Esophagus muscularis mucosa (tissue), 4 donors: Measurements from ENCODE around the gene TLR8. TPM values are rescaled to one million over a fixed set of nuclear protein-coding genes. Genes with fewer than 3 reads are reported as not detected.

ENCODE experiments used
- DNase-seq: peaks from one replicate; pipeline ENCODE4 v3.0.0-alpha.2; 2017; ENCODE audit errors: extremely low spot score
- H3K27ac ChIP-seq, 4 donors: fragments of 200-600 bp; sonication (generic); replicated peaks in 1 of 4; 1 replicate in 3 of 4; 2 replicates in 1 of 4; pipeline ENCODE4 v1.5.1; 2016 to 2019; ENCODE audit warnings: mild to moderate bottlenecking in 1 of 4
- H3K27me3 ChIP-seq, 4 donors: fragments of 200-600 bp; sonication (generic); one replicate each; pipeline versions ENCODE4 v1.5.1 to v1.6.0; 2016 to 2019
- H3K36me3 ChIP-seq, 4 donors: fragments of 200-600 bp; sonication (generic); one replicate each; pipeline ENCODE4 v1.5.1; 2016 to 2019
- H3K4me1 ChIP-seq, 4 donors: fragments of 200-600 bp; sonication (generic); one replicate each; pipeline ENCODE4 v1.5.1; 2016 to 2019
- H3K4me3 ChIP-seq, 4 donors: fragments of 200-600 bp; sonication (generic); 1 replicate in 2 of 4; 2 replicates in 2 of 4; pipeline ENCODE4 v1.5.1; 2016 to 2019; ENCODE audit warnings: mild to moderate bottlenecking in 4 of 4, moderate library complexity in 1 of 4
- H3K9me3 ChIP-seq, 4 donors: fragments of 200-600 bp; sonication (generic); 1 replicate in 3 of 4; 2 replicates in 1 of 4; pipeline ENCODE4 v1.5.1; 2016 to 2019
- EP300 ChIP-seq: sonication (generic); formaldehyde crosslinking; IDR thresholded peaks from one replicate; pipeline ENCODE4 v1.6.1; 2017; ENCODE audit warnings: antibody characterized with exemption
- POLR2A ChIP-seq: fragments of 450-650 bp; IDR thresholded peaks from one replicate; pipeline ENCODE4 v1.6.1; 2017; ENCODE audit warnings: antibody characterized with exemption, moderate library complexity, mild to moderate bottlenecking, low read depth
- POLR2AphosphoS5 ChIP-seq, 2 donors: sonication (generic); formaldehyde crosslinking; IDR thresholded peaks; one replicate each; pipeline ENCODE4 v1.6.1; 2017; ENCODE audit warnings: antibody characterized with exemption in 2 of 2
- whole genome bisulfite sequencing: methylation state at CpG from one replicate; pipeline ENCODE4 v1.1.5; 2018; 5-methylcytosine and 5-hydroxymethylcytosine counted together
- intact Hi-C: fragments of 100-400 bp; cut with DNase I; formaldehyde crosslinking; loops from one replicate; pipeline ENCODE4 v1.15.1; 2023
- total RNA-seq, 4 donors: library from RNA; depleted of rRNA; stranded (reverse); fragments of >200 nt; gene quantifications; one replicate each; pipeline versions ENCODE4 v1.1.0 to v1.2.1, GENCODE V29; 2016
- TF ChIP-seq, protein P1 (sequence below), 3 experiments: fragments of 200-600 bp in 2 of 3; fragments of 450-650 bp in 1 of 3; sonication (generic) in 2 of 3; IDR thresholded peaks; one replicate each; pipeline ENCODE4 v1.5.1; 2017 to 2019; ENCODE audit warnings: antibody characterized with exemption in 3 of 3, mild to moderate bottlenecking in 2 of 3, moderate library complexity in 1 of 3

TLR8 gene
- total RNA-seq, 4 donors from 2014 or later: 0.34 to 4.3 (median 1.8) TPM

DNA sequence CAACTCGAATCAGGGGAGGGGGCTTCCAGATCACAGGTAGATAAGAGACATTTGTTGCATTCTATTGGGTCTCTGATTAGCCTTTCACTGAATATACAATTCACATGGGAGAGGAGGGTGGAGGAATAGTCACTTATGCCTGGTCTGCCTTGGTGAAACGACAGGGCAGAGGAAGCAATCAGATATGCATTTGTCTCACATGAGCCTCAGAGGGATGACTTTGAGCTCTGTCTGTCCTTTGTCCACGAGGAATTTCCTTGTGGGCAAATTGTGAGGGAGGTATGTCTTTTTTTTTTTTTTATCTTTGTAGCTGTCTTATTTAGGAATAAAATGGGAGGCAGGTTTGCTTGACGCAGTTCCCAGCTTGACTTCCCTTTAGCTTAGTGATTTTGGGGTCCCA is 40.0 kb downstream of the TLR8 start:
- no peak for DNase-seq
- peak overlapping the region in 1 of 4 donors; percentile 15 for H3K27ac ChIP-seq
- intact Hi-C loops: loop anchor here (10.0 kb wide), 1 partner anchor 698 kb away; no protein-coding TSS in a partner anchor
- H3K27me3 ChIP-seq: no peaks in the 10 kb centered on the region
- H3K9me3 ChIP-seq: no peaks in the 10 kb centered on the region
- no peaks in the 10 kb centered on the region for H3K36me3 ChIP-seq
- TF ChIP-seq, protein P1, sequence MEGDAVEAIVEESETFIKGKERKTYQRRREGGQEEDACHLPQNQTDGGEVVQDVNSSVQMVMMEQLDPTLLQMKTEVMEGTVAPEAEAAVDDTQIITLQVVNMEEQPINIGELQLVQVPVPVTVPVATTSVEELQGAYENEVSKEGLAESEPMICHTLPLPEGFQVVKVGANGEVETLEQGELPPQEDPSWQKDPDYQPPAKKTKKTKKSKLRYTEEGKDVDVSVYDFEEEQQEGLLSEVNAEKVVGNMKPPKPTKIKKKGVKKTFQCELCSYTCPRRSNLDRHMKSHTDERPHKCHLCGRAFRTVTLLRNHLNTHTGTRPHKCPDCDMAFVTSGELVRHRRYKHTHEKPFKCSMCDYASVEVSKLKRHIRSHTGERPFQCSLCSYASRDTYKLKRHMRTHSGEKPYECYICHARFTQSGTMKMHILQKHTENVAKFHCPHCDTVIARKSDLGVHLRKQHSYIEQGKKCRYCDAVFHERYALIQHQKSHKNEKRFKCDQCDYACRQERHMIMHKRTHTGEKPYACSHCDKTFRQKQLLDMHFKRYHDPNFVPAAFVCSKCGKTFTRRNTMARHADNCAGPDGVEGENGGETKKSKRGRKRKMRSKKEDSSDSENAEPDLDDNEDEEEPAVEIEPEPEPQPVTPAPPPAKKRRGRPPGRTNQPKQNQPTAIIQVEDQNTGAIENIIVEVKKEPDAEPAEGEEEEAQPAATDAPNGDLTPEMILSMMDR (IDR thresholded peaks at IDR 0.05): no peak
- TF ChIP-seq POLR2A (no peak), POLR2AphosphoS5 (IDR thresholded peaks at IDR 0.05) (no peak), EP300 (no peak)
- H3K4me3 ChIP-seq: no peak overlapping the region
- 59% methylated on average over 4 of the region's 4 CpGs for WGBS
- peaks cover 14 to 31% (median 17%) of the 10 kb centered on the region in 4 donors for H3K4me1 ChIP-seq

DNA sequence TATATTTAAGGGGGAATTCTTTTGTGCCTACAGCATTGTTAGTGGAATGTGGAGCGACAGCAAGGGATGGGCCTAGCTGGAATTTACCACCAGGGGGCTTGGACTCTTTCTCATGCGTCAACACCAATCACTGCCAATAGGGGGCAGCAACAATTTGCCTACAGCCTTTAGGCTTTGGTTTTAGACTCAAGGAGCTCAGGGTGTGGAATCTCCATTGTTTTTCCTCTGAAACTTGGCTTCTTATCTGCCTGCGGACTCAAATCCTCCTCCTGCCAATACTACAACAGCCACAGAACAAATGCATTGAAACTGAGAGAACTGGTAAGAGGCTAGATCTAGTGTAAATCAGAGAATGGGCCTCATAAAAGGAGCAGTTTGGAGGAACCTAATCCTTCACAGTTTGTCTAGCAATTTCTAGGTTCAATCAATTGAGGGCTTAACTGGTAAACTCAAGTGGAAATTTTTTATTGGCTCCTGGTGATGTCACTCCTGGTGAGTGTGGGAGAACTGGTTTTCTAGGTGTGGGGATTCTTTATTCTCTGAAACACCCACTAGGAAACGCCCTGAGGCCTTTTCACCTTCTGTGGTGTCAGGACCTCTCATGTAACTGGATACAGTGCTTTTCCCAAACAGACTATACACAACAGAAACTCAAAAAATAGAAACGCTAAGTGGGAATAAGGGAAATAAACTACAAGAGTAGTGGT is 40.6 kb downstream of the TLR8 start:
- peak overlapping the region in 3 of 4 donors; percentile 15 to 44 (median 40) for H3K27ac ChIP-seq
- 31% methylated on average over 5 of the region's 5 CpGs for WGBS
- DNase-seq: no peak
- intact Hi-C loops: loop anchor here (10.0 kb wide), 1 partner anchor 698 kb away; no protein-coding TSS in a partner anchor
- TF ChIP-seq, protein P1 (IDR thresholded peaks at IDR 0.05): peak; percentile 66 to 76 (median 72)
- TF ChIP-seq POLR2AphosphoS5 (IDR thresholded peaks at IDR 0.05): peak in 1 of 2 donors; percentile 26
- no peak for TF ChIP-seq EP300
- no peak for TF ChIP-seq POLR2A
- no peak overlapping the region for H3K4me3 ChIP-seq
- no peaks in the 10 kb centered on the region for H3K36me3 ChIP-seq
- H3K9me3 ChIP-seq: no peaks in the 10 kb centered on the region
- H3K27me3 ChIP-seq: no peaks in the 10 kb centered on the region
- H3K4me1 ChIP-seq: peaks cover 14 to 31% (median 17%) of the 10 kb centered on the region in 4 donors

DNA sequence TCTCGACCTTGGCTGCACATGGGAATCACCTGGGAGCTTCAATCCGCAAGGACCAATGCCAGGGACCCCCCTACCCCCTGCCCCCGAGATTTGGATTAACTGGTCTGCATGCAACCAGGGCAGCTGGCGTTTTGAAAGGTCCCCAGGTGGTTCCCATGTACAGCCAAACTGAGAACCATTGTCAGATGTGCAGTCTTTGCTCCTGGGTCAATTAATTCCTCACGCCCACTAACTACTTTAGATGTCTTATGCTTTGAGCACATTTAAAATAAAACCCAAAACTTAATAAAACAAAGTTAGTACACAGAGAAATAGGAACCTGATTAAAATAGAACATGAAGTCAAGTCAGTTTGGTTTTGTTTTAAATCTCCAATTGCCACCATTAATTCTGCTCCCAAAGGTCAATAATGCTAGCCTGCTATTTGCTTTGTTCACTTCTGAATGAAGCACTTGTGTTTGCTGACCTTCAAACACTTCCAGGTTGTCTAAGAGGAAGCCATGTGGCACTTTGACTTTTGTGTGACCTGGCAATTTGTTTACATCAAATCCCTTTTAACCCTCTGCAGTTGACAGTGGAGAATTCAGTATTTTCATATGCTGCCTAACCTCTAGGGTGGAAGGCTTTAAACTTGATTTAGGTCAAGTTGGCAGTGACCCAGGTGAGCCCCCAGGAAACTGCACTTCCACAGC is 41.3 kb downstream of the TLR8 start:
- no peak overlapping the region for H3K4me3 ChIP-seq
- DNase-seq: no peak
- H3K27ac ChIP-seq: peak overlapping the region in 2 of 4 donors; percentile 15 to 40
- peaks cover 14 to 31% (median 17%) of the 10 kb centered on the region in 4 donors for H3K4me1 ChIP-seq
- intact Hi-C loops: loop anchor here (10.0 kb wide), 1 partner anchor 697 kb away; no protein-coding TSS in a partner anchor
- TF ChIP-seq, protein P1 (IDR thresholded peaks at IDR 0.05): no peak
- TF ChIP-seq POLR2AphosphoS5 (IDR thresholded peaks at IDR 0.05) (no peak), POLR2A (no peak), EP300 (no peak)
- H3K27me3 ChIP-seq: no peaks in the 10 kb centered on the region
- no peaks in the 10 kb centered on the region for H3K9me3 ChIP-seq
- 68% methylated on average over 5 of the region's 5 CpGs for WGBS
- no peaks in the 10 kb centered on the region for H3K36me3 ChIP-seq

DNA sequence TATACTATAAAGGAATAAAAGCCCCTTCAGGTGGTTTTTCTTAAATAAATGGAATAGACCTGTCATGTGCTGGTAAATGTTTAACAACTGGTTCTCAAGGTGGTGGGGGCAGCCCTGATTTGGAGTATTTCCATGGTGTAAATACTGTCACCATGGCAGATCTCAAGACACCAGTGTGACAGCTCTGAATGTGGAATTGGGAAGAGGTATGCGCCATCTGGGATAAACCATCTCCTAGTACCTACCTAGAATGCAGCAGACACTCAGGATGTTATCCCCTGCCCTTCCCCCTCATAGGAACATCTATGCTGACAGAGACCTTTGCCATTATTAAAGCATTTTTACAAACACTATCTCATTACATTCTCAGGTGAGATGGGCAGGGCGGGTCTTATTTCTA is 42.1 kb downstream of the TLR8 start:
- no peak overlapping the region for H3K4me3 ChIP-seq
- TF ChIP-seq POLR2AphosphoS5 (IDR thresholded peaks at IDR 0.05): no peak
- H3K4me1 ChIP-seq: peaks cover 14 to 31% (median 17%) of the 10 kb centered on the region in 4 donors
- H3K36me3 ChIP-seq: no peaks in the 10 kb centered on the region
- intact Hi-C loops: loop anchor here (10.0 kb wide), 1 partner anchor 696 kb away; no protein-coding TSS in a partner anchor
- WGBS: 94% methylated on average over 2 of the region's 2 CpGs
- H3K9me3 ChIP-seq: no peaks in the 10 kb centered on the region
- H3K27me3 ChIP-seq: no peaks in the 10 kb centered on the region
- no peak for DNase-seq
- peak overlapping the region in 2 of 4 donors; percentile 78 to 82 for H3K27ac ChIP-seq
